Activated T-cell treated with anti-CD3 and anti-CD28 coated beads, Interleukin-2, amount 50 U/mL, for 48 hours (primary cell): ENCODE data around the gene CHST14.

ENCODE experiments used
- DNase-seq, 2 experiments: peaks; one replicate each; pipeline ENCODE4 v3.0.0-alpha.2; 2020

CHST14 gene

GRCh38 chr15:40463279-40463678 is 7.5 kb upstream of the CHST14 start:
- no peak for DNase-seq

- no peak for DNase-seq
Measured at GRCh38 chr15:40463886-40464545, 6.8 kb upstream of the CHST14 start.

- DNase-seq, result no peak
Measured at GRCh38 chr15:40464595-40465185, 6.1 kb upstream of the CHST14 start.

- DNase-seq, result no peak
Measured at GRCh38 chr15:40465939-40466338, 4.8 kb upstream of the CHST14 start.

GRCh38 chr15:40466426-40467260 is 4.1 kb upstream of the CHST14 start:
- DNase-seq, result no peak

GRCh38 chr15:40467261-40467615 is 3.5 kb upstream of the CHST14 start:
- no peak for DNase-seq

GRCh38 chr15:40468898-40469331 is 1.9 kb upstream of the CHST14 start:
- DNase-seq, result no peak

- no peak for DNase-seq
Measured at GRCh38 chr15:40469776-40470390, 901 bp upstream of the CHST14 start.

GRCh38 chr15:40471105-40471807 is 472 bp downstream of the CHST14 start:
- peak; percentile 50 to 54 for DNase-seq

GRCh38 chr15:40471808-40472150 is 995 bp downstream of the CHST14 start:
- peak in 1 of 2 experiments; percentile 46 for DNase-seq

GRCh38 chr15:40472171-40472727 is 1.5 kb downstream of the CHST14 start:
- DNase-seq, result no peak

- no peak for DNase-seq
Measured at GRCh38 chr15:40474581-40474980, 3.8 kb downstream of the CHST14 start.

- DNase-seq, result no peak
Measured at GRCh38 chr15:40477642-40478327, 7.0 kb downstream of the CHST14 start.

GRCh38 chr15:40479024-40479423 is 8.2 kb downstream of the CHST14 start:
- no peak for DNase-seq

- no peak for DNase-seq
Measured at GRCh38 chr15:40481341-40482074, 10.7 kb downstream of the CHST14 start.

- no peak for DNase-seq
Measured at GRCh38 chr15:40483919-40484318, 13.1 kb downstream of the CHST14 start.

GRCh38 chr15:40486066-40486770 is 15.4 kb downstream of the CHST14 start:
- no peak for DNase-seq

- no peak for DNase-seq
Measured at GRCh38 chr15:40487816-40488682, 17.3 kb downstream of the CHST14 start.
